GM12878 (cell line): Measurements from ENCODE around the gene RNFT2.

ENCODE experiments used
- CREM ChIP-seq: IDR thresholded peaks from 2 replicates; pipeline ENCODE4 v1.6.1; 2014; ENCODE audit warnings: antibody characterized with exemption, low read depth
- CTCF ChIP-seq, 3 experiments: IDR thresholded peaks in 2 of 3; conservative IDR thresholded peaks in 1 of 3; 2 replicates each; pipeline ENCODE4 v1.5.1; 2011; ENCODE audit warnings: low read depth in 3 of 3, low read length in 3 of 3, mild to moderate bottlenecking in 3 of 3, control low read depth in 2 of 3, moderate library complexity in 2 of 3, inconsistent platforms in 1 of 3, mixed read lengths in 1 of 3; ENCODE audit not compliant: control insufficient read depth in 2 of 3, insufficient read depth in 1 of 3; ENCODE audit errors: extremely low read depth in 1 of 3
- EZH2 ChIP-seq: IDR thresholded peaks from 2 replicates; pipeline ENCODE4 v1.6.1; 2012; ENCODE audit warnings: low read depth, mild to moderate bottlenecking, control low read depth, inconsistent platforms, low read length, borderline replicate concordance; ENCODE audit not compliant: control insufficient read depth
- GABPA ChIP-seq: IDR thresholded peaks from 2 replicates; pipeline ENCODE4 v1.6.1; 2014; ENCODE audit warnings: antibody characterized with exemption, low read depth, mild to moderate bottlenecking, inconsistent platforms
- HDGF ChIP-seq: fragments of 450-650 bp; IDR thresholded peaks from 2 replicates; pipeline ENCODE4 v1.6.1; 2016; ENCODE audit warnings: antibody characterized with exemption
- NRF1 ChIP-seq: conservative IDR thresholded peaks from 2 replicates; pipeline ENCODE4 v1.6.1; 2011; ENCODE audit warnings: mild to moderate bottlenecking, low read depth, low read length, improper control_type of control experiment
- POLR2A ChIP-seq: IDR thresholded peaks from 2 replicates; pipeline ENCODE4 v1.6.1; 2011; ENCODE audit warnings: low read depth, mild to moderate bottlenecking, low read length
- POLR2AphosphoS5 ChIP-seq: IDR thresholded peaks from 2 replicates; pipeline ENCODE4 v1.6.1; 2011; ENCODE audit warnings: mild to moderate bottlenecking, low read length, inconsistent platforms
- RB1 ChIP-seq: fragments of 450-650 bp; formaldehyde crosslinking; IDR thresholded peaks from 2 replicates; pipeline ENCODE4 v1.6.1; 2017; ENCODE audit warnings: mild to moderate bottlenecking, borderline replicate concordance
- RFX5 ChIP-seq: IDR thresholded peaks from 2 replicates; pipeline ENCODE4 v1.6.1; 2011; ENCODE audit warnings: low read depth, low read length, improper control_type of control experiment
- SMAD1 ChIP-seq: fragments of 450-650 bp; IDR thresholded peaks from 2 replicates; pipeline ENCODE4 v1.6.1; 2018; ENCODE audit warnings: mild to moderate bottlenecking, low read depth; ENCODE audit not compliant: partially characterized antibody

GRCh38 chr12:116820064-116820656 lies 82.0 kb downstream of the RNFT2 start:
- TF ChIP-seq CTCF (IDR thresholded peaks at IDR 0.05 in 2 of 3, conservative IDR thresholded peaks at IDR 0.05 in 1 of 3; ENCODE audit: control insufficient read depth in 2 of 3, extremely low read depth in 1 of 3, insufficient read depth in 1 of 3, low read depth in 3 of 3, low read length in 3 of 3) (no peak), NRF1 (no peak), GABPA (no peak), RFX5 (no peak), EZH2 (no peak), CREM (no peak), POLR2AphosphoS5 (no peak), POLR2A (no peak), SMAD1 (no peak), RB1 (no peak), HDGF (no peak)
